Measurements from ENCODE around the gene HES5. TPM values are rescaled to one million over a fixed set of nuclear protein-coding genes. Genes with fewer than 3 reads are reported as not detected.

HES5 gene
- total and polyA plus RNA-seq, 2 donors (not counting 3 experiments of a cell fraction or from before 2014, with no cell fraction given) = 0.07 TPM; not detected in 1

DNA sequence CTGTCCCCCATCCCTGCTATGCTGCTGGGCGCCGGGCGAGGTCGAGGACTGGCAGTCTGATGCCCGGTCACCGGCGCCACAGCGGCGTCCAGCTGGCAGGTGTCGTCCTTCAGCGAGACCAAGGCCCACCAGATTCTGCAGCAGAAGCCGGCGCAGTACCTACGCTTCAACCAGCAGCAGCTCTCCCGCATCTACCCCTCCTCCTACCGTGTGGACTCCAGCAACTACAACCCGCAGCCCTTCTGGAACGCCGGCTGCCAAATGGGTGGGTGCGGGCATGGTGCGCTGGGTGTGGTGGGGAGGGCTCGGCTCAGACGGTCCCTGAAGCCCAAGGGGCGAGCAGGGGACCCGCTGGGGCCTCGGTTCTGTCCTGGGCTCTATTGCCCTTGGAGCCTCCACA lies 33.3 kb downstream of the HES5 start:
- Histone ChIP-seq H3K79me2 (ENCODE audit: control insufficient read depth, insufficient read depth, low read length) (no peaks in the 10 kb centered on the region), H3K4me1 (ENCODE audit: control insufficient read depth, extremely low read depth, insufficient read depth, low read length) (no peaks in the 10 kb centered on the region), H3K9me1 (replicated peaks; ENCODE audit: control insufficient read depth, extremely low read depth, insufficient read depth, low read length) (no peaks in the 10 kb centered on the region), H3K27me3 (ENCODE audit: control insufficient read depth in 2 of 2, insufficient read depth in 2 of 2, low read length in 2 of 2) (no peaks in the 10 kb centered on the region), H4K20me1 (replicated peaks; ENCODE audit: control insufficient read depth, extremely low read depth, insufficient read depth, low read length) (no peaks in the 10 kb centered on the region), H3K9ac (replicated peaks; ENCODE audit: extremely low read depth, insufficient read depth, low read length) (no peak overlapping the region), H3K27ac (ENCODE audit: insufficient read depth, low read depth, low read length) (no peak overlapping the region), H3K4me3 (replicated peaks in 1 of 3; ENCODE audit: insufficient read depth in 1 of 3, low read depth in 1 of 3, low read length in 3 of 3) (no peak overlapping the region), H3K4me2 (ENCODE audit: insufficient read depth, low read length) (no peak overlapping the region), H3K9me3 (replicated peaks; ENCODE audit: control insufficient read depth, insufficient read depth, low read length) (no peaks in the 10 kb centered on the region), H3K36me3 (ENCODE audit: control insufficient read depth in 2 of 2, extremely low read depth in 1 of 2, insufficient read depth in 2 of 2, low read length in 2 of 2) (no peaks in the 10 kb centered on the region), H2AFZ (ENCODE audit: low read depth, low read length) (no peak overlapping the region)
- no TSS peak for BruUV-seq (replicated peaks)
- intact Hi-C loops (cut with micrococcal nuclease) (no loop called here), dilution Hi-C loops (cut with MboI; ENCODE audit: extremely low pct_ligation_motif_present, low sequenced_read_pairs) (no loop called here)
- DNase-seq (ENCODE audit: low read depth, low spot score) (no peak), FAIRE-seq (no peak)
- ChIA-PET POLR2A (no interaction called here), CTCF (no interaction called here)
- TF ChIP-seq FOS (IDR thresholded peaks at IDR 0.05; ENCODE audit: borderline replicate concordance, insufficient read depth, low read length) = no peak
- TF ChIP-seq EZH2 (IDR thresholded peaks at IDR 0.05; ENCODE audit: borderline replicate concordance, low read depth, low read length, severe bottlenecking) = no peak

DNA sequence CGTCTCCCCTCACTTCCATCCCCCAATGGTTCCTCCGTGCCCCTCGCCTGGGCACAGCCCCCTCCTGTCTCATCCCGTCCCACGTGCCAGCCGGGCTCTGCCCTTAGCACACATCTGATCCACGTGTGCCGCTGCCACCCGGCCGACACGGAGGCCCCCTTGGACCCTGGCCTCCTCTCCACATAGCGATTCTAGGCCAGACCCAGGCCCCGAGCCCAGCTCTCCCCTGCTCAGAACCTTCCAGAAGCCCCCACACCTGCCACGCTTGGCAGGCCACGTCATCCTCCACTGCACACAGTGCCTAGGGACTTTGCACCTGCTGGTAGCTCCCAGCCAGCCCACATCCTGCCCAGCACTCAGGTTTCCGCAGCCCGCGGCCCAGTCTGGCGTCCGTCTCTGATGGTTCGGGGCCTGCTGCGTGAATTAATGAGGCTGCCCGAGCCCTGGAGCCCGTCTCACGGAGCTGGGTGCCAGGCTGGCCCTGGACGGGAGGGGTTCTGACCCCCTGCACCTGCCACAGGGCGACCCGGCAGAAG lies 33.9 kb downstream of the HES5 start:
- Histone ChIP-seq H3K4me2 (ENCODE audit: insufficient read depth, low read length) (no peak overlapping the region), H3K79me2 (ENCODE audit: control insufficient read depth, insufficient read depth, low read length) (no peaks in the 10 kb centered on the region), H3K9ac (replicated peaks; ENCODE audit: extremely low read depth, insufficient read depth, low read length) (no peak overlapping the region), H3K4me3 (replicated peaks in 1 of 3; ENCODE audit: insufficient read depth in 1 of 3, low read depth in 1 of 3, low read length in 3 of 3) (no peak overlapping the region), H3K9me3 (replicated peaks; ENCODE audit: control insufficient read depth, insufficient read depth, low read length) (no peaks in the 10 kb centered on the region), H3K36me3 (ENCODE audit: control insufficient read depth in 2 of 2, extremely low read depth in 1 of 2, insufficient read depth in 2 of 2, low read length in 2 of 2) (no peaks in the 10 kb centered on the region), H4K20me1 (replicated peaks; ENCODE audit: control insufficient read depth, extremely low read depth, insufficient read depth, low read length) (no peaks in the 10 kb centered on the region), H3K9me1 (replicated peaks; ENCODE audit: control insufficient read depth, extremely low read depth, insufficient read depth, low read length) (no peaks in the 10 kb centered on the region), H3K27ac (ENCODE audit: insufficient read depth, low read depth, low read length) (no peak overlapping the region), H3K27me3 (ENCODE audit: control insufficient read depth in 2 of 2, insufficient read depth in 2 of 2, low read length in 2 of 2) (no peaks in the 10 kb centered on the region), H3K4me1 (ENCODE audit: control insufficient read depth, extremely low read depth, insufficient read depth, low read length) (no peaks in the 10 kb centered on the region), H2AFZ (ENCODE audit: low read depth, low read length) (no peak overlapping the region)
- ChIA-PET POLR2A (no interaction called here), CTCF (no interaction called here)
- no TSS peak for BruUV-seq (replicated peaks)
- intact Hi-C loops (cut with micrococcal nuclease) = no loop called here
- FAIRE-seq = no peak
- no peak for DNase-seq (ENCODE audit: low read depth, low spot score)
- dilution Hi-C loops (cut with MboI; ENCODE audit: extremely low pct_ligation_motif_present, low sequenced_read_pairs) = no loop called here
- TF ChIP-seq POLR2A (IDR thresholded peaks at IDR 0.05; ENCODE audit: low read depth, low read length) (no peak), JUN (IDR thresholded peaks at IDR 0.05; ENCODE audit: borderline replicate concordance, insufficient read depth, insufficient read length, low read depth) (no peak), EZH2 (IDR thresholded peaks at IDR 0.05; ENCODE audit: borderline replicate concordance, low read depth, low read length, severe bottlenecking) (no peak), GATA2 (IDR thresholded peaks at IDR 0.05; ENCODE audit: insufficient read depth, insufficient read length, low read depth, low read length) (no peak), POLR2AphosphoS5 (IDR thresholded peaks at IDR 0.05; ENCODE audit: insufficient read depth, low read depth, low read length) (no peak), MYC (IDR thresholded peaks at IDR 0.05; ENCODE audit: low read depth, low read length) (no peak), FOS (IDR thresholded peaks at IDR 0.05; ENCODE audit: borderline replicate concordance, insufficient read depth, low read length) (no peak)
- TF ChIP-seq, protein P1, sequence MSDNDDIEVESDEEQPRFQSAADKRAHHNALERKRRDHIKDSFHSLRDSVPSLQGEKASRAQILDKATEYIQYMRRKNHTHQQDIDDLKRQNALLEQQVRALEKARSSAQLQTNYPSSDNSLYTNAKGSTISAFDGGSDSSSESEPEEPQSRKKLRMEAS (IDR thresholded peaks at IDR 0.05; ENCODE audit: insufficient read depth, insufficient read length) = no peak
- TF ChIP-seq, protein P2, sequence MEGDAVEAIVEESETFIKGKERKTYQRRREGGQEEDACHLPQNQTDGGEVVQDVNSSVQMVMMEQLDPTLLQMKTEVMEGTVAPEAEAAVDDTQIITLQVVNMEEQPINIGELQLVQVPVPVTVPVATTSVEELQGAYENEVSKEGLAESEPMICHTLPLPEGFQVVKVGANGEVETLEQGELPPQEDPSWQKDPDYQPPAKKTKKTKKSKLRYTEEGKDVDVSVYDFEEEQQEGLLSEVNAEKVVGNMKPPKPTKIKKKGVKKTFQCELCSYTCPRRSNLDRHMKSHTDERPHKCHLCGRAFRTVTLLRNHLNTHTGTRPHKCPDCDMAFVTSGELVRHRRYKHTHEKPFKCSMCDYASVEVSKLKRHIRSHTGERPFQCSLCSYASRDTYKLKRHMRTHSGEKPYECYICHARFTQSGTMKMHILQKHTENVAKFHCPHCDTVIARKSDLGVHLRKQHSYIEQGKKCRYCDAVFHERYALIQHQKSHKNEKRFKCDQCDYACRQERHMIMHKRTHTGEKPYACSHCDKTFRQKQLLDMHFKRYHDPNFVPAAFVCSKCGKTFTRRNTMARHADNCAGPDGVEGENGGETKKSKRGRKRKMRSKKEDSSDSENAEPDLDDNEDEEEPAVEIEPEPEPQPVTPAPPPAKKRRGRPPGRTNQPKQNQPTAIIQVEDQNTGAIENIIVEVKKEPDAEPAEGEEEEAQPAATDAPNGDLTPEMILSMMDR (IDR thresholded peaks at IDR 0.05; ENCODE audit: extremely low read depth in 1 of 2, insufficient read depth in 1 of 2, low read depth in 1 of 2, low read length in 2 of 2) = no peak

Data from endothelial cell of umbilical vein (primary cell).